HEK293T (cell line): ENCODE data around the gene ALG8.
A peak's percentile ranks its signal among the peaks of the same experiment; 100 is the strongest.

Source experiments
- CTCF ChIA-PET: fragments of 350-600 bp; formaldehyde crosslinking; extraction: SDS; loops from one replicate; lab custom pipeline; 2021; ENCODE audit warnings: antibody characterized with exemption, inconsistent platforms; lab: Yijun Ruan, JAX
- POLR2A ChIA-PET: fragments of 350-600 bp; formaldehyde crosslinking; extraction: SDS; loops from one replicate; lab custom pipeline; 2020; ENCODE audit warnings: antibody characterized with exemption, inconsistent platforms; lab: Yijun Ruan, JAX
- DNase-seq: peaks from one replicate; pipeline ENCODE4 v3.0.0; 2012; ENCODE audit warnings: mixed read lengths; ENCODE audit errors: extremely low spot score
- ARNT ChIP-seq: fragments of 450-650 bp; IDR thresholded peaks from 2 replicates; pipeline ENCODE4 v1.6.1; 2017; ENCODE audit warnings: mild to moderate bottlenecking
- BHLHE40 ChIP-seq: fragments of 450-650 bp; IDR thresholded peaks from 2 replicates; pipeline ENCODE4 v1.6.1; 2016; ENCODE audit warnings: mild to moderate bottlenecking, moderate library complexity, borderline replicate concordance
- CTBP1 ChIP-seq: fragments of 450-650 bp; IDR thresholded peaks from 2 replicates; pipeline ENCODE4 v1.6.1; 2016; ENCODE audit warnings: borderline replicate concordance
- ELF4 ChIP-seq: fragments of 450-650 bp; IDR thresholded peaks from 2 replicates; pipeline ENCODE4 v1.6.1; 2017; ENCODE audit warnings: antibody characterized with exemption
- FOXA1 ChIP-seq: fragments of 450-650 bp; IDR thresholded peaks from 2 replicates; pipeline ENCODE4 v1.6.1; 2016; ENCODE audit warnings: mild to moderate bottlenecking
- FOXK2 ChIP-seq: fragments of 450-650 bp; IDR thresholded peaks from 2 replicates; pipeline ENCODE4 v1.6.1; 2016; ENCODE audit warnings: mild to moderate bottlenecking
- FOXM1 ChIP-seq: fragments of 450-650 bp; IDR thresholded peaks from 2 replicates; pipeline ENCODE4 v1.6.1; 2017; ENCODE audit warnings: mild to moderate bottlenecking, borderline replicate concordance
- HDGF ChIP-seq: fragments of 450-650 bp; IDR thresholded peaks from 2 replicates; pipeline ENCODE4 v1.6.1; 2017; ENCODE audit warnings: antibody characterized with exemption, borderline replicate concordance
- L3MBTL2 ChIP-seq: fragments of 450-650 bp; conservative IDR thresholded peaks from 2 replicates; pipeline ENCODE4 v1.6.1; 2016; ENCODE audit warnings: mild to moderate bottlenecking
- LEF1 ChIP-seq: fragments of 450-650 bp; IDR thresholded peaks from 2 replicates; pipeline ENCODE4 v1.6.1; 2017; ENCODE audit warnings: mild to moderate bottlenecking, borderline replicate concordance
- NFRKB ChIP-seq: fragments of 450-650 bp; IDR thresholded peaks from 2 replicates; pipeline ENCODE4 v1.6.1; 2016; ENCODE audit warnings: mild to moderate bottlenecking, moderate library complexity
- PKNOX1 ChIP-seq: fragments of 450-650 bp; IDR thresholded peaks from 2 replicates; pipeline ENCODE4 v1.6.1; 2016
- SP1 ChIP-seq: fragments of 450-650 bp; IDR thresholded peaks from 2 replicates; pipeline ENCODE4 v1.6.1; 2017
- SUZ12 ChIP-seq: fragments of 450-650 bp; IDR thresholded peaks from 2 replicates; pipeline ENCODE4 v1.6.1; 2016; ENCODE audit warnings: mild to moderate bottlenecking
- TARDBP ChIP-seq: fragments of 450-650 bp; IDR thresholded peaks from 2 replicates; pipeline ENCODE4 v1.6.1; 2016
- ZNF384 ChIP-seq: fragments of 450-650 bp; IDR thresholded peaks from 2 replicates; pipeline ENCODE4 v1.6.1; 2016

Gene ALG8

GRCh38 chr11:78150346-78150745 is 10.9 kb upstream of the ALG8 start:
- no peak for TF ChIP-seq FOXK2
- TF ChIP-seq FOXA1 = no peak
- TF ChIP-seq L3MBTL2 = no peak
- POLR2A ChIA-PET = interaction anchor here (1.5 kb wide), 1 partner anchor 11 kb away, joined by 6 read pairs; the partner anchor contains the start of gene ALG8
- CTCF ChIA-PET = no interaction called here
- no peak for DNase-seq

- TF ChIP-seq BHLHE40 (no peak), ARNT (no peak), ZNF384 (no peak), NFRKB (no peak), L3MBTL2 (no peak), HDGF (no peak), FOXM1 (no peak), PKNOX1 (no peak), LEF1 (no peak), ELF4 (no peak), SUZ12 (no peak), FOXK2 (no peak), SP1 (no peak), FOXA1 (no peak), CTBP1 (no peak)
- ChIA-PET CTCF (interaction anchor here (0.6 kb wide), 1 partner anchor 73 kb away, joined by 3 read pairs; no protein-coding TSS in a partner anchor), POLR2A (interaction anchor here (2.6 kb wide), 1 partner anchor 10 kb away, joined by 10 read pairs; the partner anchor contains the start of gene ALG8)
- no peak for DNase-seq
Measured at GRCh38 chr11:78149646-78150045, 10.2 kb upstream of the ALG8 start.

- CTCF ChIA-PET = no interaction called here
- DNase-seq = no peak
- TF ChIP-seq LEF1 = no peak
- no peak for TF ChIP-seq L3MBTL2
- no peak for TF ChIP-seq FOXK2
- TF ChIP-seq ZNF384 = no peak
- no peak for TF ChIP-seq FOXM1
- TF ChIP-seq PKNOX1 = no peak
- no peak for TF ChIP-seq FOXA1
- no peak for TF ChIP-seq HDGF
- TF ChIP-seq SUZ12 = no peak
- TF ChIP-seq ARNT = no peak
- no peak for TF ChIP-seq TARDBP
- no peak for TF ChIP-seq BHLHE40
- TF ChIP-seq ELF4 = no peak
- TF ChIP-seq CTBP1 = no peak
- no peak for TF ChIP-seq SP1
- TF ChIP-seq NFRKB = no peak
- POLR2A ChIA-PET = interaction anchor here (0.6 to 2.6 kb wide), 2 partner anchors 8 to 74 kb away, joined by 3 to 10 read pairs; partner anchors contain the start of gene ALG8
Measured at GRCh38 chr11:78147807-78148206, 8.4 kb upstream of the ALG8 start.

GRCh38 chr11:78145511-78146025 is 6.1 kb upstream of the ALG8 start:
- POLR2A ChIA-PET = no interaction called here
- no peak for DNase-seq
- CTCF ChIA-PET = interaction anchor here (0.5 kb wide), 1 partner anchor 97 kb away, joined by 3 read pairs; no protein-coding TSS in a partner anchor
- TF ChIP-seq ZNF384 (no peak), SP1 (no peak)

GRCh38 chr11:78140392-78141077 is 1.1 kb upstream of the ALG8 start:
- TF ChIP-seq L3MBTL2 = no peak
- POLR2A ChIA-PET = interaction anchor here (0.9 to 1.9 kb wide), 6 partner anchors 8 to 145 kb away, joined by 3 to 10 read pairs (median 5); partner anchors contain the start of gene INTS4
- CTCF ChIA-PET = no interaction called here
- DNase-seq = no peak

- ChIA-PET POLR2A (interaction anchor here (0.8 to 1.9 kb wide), 16 partner anchors 8 to 436 kb away, joined by 3 to 23 read pairs (median 6); partner anchors contain the start of genes INTS4, KCTD21, NARS2 and NDUFC2), CTCF (interaction anchor here (1.0 kb wide), 1 partner anchor 9 kb away, joined by 3 read pairs; no protein-coding TSS in a partner anchor)
- no peak for TF ChIP-seq SP1
- no peak for TF ChIP-seq CTBP1
- no peak for TF ChIP-seq ZNF384
- TF ChIP-seq SUZ12 = no peak
- no peak for TF ChIP-seq FOXA1
- TF ChIP-seq TARDBP = no peak
- TF ChIP-seq NFRKB = no peak
- DNase-seq = peak; percentile 30
Measured at GRCh38 chr11:78138694-78139421, 568 bp downstream of the ALG8 start.

- ChIA-PET CTCF (no interaction called here), POLR2A (interaction anchor here (1.5 to 1.9 kb wide), 6 partner anchors 8 to 436 kb away, joined by 5 to 23 read pairs (median 8); partner anchors contain the start of genes INTS4, KCTD21, NARS2 and USP35)
- DNase-seq = no peak
- TF ChIP-seq FOXM1 = no peak
- no peak for TF ChIP-seq CTBP1
- TF ChIP-seq TARDBP = no peak
- no peak for TF ChIP-seq BHLHE40
- no peak for TF ChIP-seq ZNF384
- no peak for TF ChIP-seq LEF1
- TF ChIP-seq SUZ12 = no peak
- no peak for TF ChIP-seq HDGF
Measured at GRCh38 chr11:78138291-78138690, 1.1 kb downstream of the ALG8 start.
